Fibroblast of villous mesenchyme (primary cell): Measurements from ENCODE around the gene ACTN3. TPM values are rescaled to one million over a fixed set of nuclear protein-coding genes. Genes with fewer than 3 reads are reported as not detected.

Experiments used
- DNase-seq: peaks from one replicate; pipeline ENCODE4 v3.0.0-alpha.2; 2010; ENCODE audit warnings: low read depth
- H3K4me3 ChIP-seq: 2 replicates; pipeline ENCODE4 v1.5.1; 2011; ENCODE audit warnings: low read depth, mild to moderate bottlenecking, low read length
- total RNA-seq: library from RNA; depleted of rRNA; stranded (reverse); fragments of >200 nt; gene quantifications from 2 replicates; pipeline ENCODE4 v1.2.3, GENCODE V29; 2012
- TF ChIP-seq, protein P1 (sequence below): IDR thresholded peaks from 2 replicates; pipeline ENCODE4 v1.5.1; 2012; ENCODE audit warnings: low read depth, mild to moderate bottlenecking, low read length; ENCODE audit not compliant: insufficient read depth

ACTN3 gene
- total RNA-seq, 1 donor = not detected

DNA sequence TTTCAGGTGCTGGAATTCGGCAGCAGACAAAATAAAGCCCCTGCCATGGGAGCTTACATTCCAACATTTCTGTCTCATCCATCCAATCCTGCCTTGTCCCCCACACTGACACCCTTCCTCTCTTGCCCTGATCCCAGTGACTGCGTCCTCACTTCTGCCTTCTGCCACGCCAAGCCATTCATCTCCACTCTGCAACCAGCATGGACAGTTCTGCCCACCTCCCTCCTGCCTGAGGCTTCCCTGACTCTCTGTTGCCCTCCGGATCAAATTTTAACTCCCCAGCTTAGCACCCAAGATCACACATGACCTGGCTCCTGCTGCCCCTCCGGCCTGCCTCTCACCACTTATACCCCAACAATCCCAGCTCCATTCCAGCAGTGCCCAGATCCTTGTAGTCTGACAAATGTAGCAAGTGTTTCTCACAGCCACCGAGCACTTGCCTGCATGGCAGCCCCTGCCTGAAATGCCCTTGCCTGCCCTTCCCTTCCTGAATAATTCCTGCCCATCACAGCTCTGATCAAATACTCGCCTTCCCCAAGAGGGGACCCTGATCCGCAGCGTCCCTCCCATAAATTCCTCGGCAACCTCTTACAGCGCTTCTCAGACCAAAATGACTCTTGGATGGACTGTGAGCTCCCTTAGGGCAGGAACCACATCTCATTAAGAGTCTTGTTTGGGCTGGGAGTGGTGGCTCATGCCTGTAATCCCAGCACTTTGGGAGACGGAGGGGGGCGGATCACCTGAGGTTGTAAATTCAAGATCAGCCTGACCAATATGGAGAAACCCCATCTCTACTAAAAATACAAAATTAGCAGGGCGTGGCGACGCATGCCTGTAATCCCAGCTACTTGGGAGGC is 2.3 kb downstream of the ACTN3 start:
- no peak for DNase-seq
- H3K4me3 ChIP-seq = no peak overlapping the region
- TF ChIP-seq, protein P1, sequence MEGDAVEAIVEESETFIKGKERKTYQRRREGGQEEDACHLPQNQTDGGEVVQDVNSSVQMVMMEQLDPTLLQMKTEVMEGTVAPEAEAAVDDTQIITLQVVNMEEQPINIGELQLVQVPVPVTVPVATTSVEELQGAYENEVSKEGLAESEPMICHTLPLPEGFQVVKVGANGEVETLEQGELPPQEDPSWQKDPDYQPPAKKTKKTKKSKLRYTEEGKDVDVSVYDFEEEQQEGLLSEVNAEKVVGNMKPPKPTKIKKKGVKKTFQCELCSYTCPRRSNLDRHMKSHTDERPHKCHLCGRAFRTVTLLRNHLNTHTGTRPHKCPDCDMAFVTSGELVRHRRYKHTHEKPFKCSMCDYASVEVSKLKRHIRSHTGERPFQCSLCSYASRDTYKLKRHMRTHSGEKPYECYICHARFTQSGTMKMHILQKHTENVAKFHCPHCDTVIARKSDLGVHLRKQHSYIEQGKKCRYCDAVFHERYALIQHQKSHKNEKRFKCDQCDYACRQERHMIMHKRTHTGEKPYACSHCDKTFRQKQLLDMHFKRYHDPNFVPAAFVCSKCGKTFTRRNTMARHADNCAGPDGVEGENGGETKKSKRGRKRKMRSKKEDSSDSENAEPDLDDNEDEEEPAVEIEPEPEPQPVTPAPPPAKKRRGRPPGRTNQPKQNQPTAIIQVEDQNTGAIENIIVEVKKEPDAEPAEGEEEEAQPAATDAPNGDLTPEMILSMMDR = no peak

DNA sequence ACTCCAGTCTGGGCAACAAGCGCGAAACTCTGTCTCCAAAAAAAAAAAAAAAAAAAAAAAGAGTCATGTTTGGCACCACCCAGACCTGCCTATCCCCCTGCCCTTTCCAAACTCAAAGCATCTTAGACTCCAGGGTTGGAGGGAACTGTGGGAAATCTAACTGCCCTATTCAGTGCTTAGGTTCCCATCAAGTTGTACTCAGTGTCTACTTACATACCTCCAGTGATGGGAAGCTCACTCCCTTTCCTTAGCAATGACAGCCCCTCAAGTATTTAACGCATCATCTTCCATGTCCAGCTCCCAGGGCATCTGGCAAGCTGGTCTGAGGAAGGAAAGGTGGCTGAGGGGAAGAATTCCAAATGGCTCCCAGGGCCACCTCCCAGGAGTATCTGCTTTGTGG is 3.0 kb downstream of the ACTN3 start:
- TF ChIP-seq, protein P1 = no peak
- no peak for DNase-seq
- H3K4me3 ChIP-seq = no peak overlapping the region

DNA sequence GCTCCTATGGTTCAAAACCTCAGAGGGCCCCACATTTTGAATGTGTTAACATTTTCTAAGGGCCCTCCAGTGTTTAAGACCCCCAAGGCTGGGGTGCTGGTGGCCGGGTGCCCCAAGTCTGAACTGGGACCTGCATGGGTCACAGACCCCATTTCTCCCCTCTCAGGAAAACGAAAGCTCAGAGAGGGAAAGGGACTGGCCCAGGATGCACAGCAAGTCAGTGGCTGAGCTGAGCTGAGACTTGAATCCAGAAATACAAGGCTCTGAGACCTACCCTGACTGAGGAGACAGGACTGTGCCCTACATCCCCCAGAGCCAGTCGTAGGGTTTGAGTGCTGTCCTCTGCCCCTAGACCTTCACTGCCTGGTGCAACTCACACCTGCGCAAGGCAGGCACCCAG is 4.2 kb downstream of the ACTN3 start:
- TF ChIP-seq, protein P1 = no peak
- H3K4me3 ChIP-seq = no peak overlapping the region
- no peak for DNase-seq

DNA sequence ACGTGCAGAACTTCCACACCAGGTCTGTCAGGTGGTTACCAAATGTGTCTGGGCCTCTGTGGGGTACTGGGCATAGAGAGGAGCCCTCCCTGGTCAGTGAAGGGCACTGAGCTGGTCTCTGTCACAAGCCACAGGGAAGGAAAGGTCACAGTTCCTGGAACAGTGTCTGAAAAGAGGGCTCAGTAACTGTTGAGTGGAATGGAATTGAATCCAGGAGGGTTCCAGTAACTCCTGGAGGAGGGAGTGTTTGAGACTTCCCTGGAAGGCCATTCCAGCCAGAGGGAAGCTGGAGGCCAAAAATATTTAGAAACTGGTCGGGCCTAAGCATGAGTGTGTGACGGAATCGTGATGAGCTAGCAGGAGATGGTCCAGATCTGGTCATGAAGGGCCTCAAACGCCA is 7.9 kb downstream of the ACTN3 start:
- TF ChIP-seq, protein P1 = no peak
- H3K4me3 ChIP-seq = no peak overlapping the region
- no peak for DNase-seq

DNA sequence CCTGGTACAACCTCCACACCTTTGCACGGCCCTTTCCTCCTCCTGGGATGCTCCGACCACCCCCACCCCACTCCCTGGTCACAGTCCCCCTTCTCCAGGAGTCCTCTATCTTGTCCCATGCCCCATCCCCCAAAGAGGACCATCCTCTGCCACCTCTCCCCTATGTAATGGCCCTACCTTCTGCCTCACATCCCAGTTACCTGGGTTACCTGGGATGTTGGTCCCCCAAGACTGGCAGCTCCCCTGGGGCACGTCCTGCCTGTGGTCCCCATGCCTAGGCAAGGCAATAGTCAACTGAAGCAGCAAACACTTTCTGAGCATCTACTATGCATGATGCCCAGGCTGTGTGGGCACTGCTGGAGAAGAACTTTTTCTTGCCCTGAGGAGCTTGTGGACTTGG is 8.7 kb downstream of the ACTN3 start:
- TF ChIP-seq, protein P1 = no peak
- DNase-seq = no peak
- no peak overlapping the region for H3K4me3 ChIP-seq

DNA sequence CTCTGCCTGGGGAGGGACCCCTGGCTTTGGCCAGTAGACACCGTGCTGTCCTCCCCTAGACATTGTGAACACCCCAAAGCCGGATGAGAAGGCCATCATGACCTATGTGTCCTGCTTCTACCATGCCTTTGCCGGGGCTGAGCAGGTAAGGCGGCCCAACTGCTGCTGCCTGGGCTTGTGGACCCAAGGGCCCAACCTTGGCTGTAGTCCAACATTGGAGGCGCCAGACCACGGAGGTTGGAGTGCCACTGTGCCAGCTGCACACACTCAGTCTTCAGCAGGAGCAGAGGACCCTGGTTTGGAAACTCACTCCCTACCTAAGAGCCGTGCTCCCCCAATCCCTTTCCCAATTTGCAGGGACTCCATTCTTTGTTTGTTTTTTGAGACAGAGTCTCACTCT is 9.4 kb downstream of the ACTN3 start:
- TF ChIP-seq, protein P1 = no peak
- DNase-seq = no peak
- no peak overlapping the region for H3K4me3 ChIP-seq
